GM21515 (cell line): ENCODE measurements around the gene CLIP1.

Source experiments
- ATAC-seq: cut with Tn5 transposase; IDR thresholded peaks from one replicate; pipeline ENCODE4 v1.9.1; 2021; ENCODE audit not compliant: unreplicated experiment

CLIP1 gene

DNA sequence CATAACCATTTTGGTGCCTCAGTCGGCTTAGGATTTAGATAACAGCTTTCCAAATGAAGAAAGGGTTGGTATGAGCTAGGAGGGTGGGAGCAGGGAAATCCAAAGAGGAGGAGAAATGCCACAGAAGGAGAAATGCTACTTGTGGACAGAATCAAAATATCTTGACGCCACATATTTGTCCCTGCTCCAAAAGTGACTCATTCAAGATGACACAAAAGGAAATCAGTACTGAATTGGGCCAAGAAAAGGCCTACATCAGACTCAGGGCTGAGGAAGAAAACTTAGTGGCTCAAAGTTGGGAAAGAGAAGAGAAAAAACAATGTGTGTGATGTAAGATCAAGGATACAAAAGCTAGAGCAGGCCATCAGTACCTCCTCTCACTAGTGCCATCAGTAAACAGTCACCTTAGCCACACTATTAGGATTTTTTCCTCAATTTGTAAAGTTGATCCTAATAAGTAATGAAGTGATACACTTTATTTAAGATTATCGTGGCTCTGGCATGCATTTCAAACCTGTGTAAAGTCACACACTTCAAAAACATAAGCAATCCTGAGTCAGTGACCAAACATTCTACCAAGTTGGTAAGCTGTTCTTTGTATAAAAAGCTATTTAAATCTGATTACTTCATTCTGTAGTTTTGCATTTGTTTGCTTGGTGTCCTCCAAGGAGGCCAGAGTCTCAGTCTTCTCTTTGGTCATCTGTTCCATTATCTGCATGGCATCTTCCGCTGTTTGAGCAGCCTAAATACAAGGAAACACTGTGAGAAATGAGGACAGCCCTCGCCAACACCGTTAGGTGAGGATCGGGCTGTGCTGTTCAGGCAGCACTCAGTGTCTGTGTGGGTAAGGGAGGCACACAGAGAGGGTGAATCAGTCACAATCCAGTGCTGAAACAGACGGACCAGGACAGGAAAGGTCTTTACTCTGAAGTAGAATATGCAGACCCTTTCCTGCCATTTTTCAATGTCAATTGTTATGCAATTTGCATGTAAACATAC lies 103.6 kb downstream of the CLIP1 start:
- no peak for ATAC-seq

- ATAC-seq: no peak
Measured at GRCh38 chr12:122312926-122313325, 109.5 kb downstream of the CLIP1 start.

DNA sequence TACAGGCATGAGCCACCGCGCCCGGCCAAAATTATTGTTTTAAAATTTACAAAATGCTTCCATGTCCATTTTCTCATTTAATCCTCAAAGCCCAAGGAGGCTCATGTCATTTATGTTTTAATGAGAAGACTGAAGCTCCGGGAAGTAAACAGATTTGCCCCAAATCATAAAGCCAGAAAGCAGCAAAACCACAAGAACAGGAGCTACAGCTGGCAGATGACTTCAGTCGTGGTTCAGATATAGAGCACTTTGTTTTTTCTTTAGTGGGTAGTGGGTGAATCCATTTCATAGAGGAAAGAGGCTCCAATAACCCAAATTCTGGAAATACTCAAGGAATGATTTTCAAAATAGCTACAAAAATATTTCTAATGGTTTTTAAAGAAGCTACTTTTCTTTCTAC lies 110.8 kb downstream of the CLIP1 start:
- no peak for ATAC-seq

DNA sequence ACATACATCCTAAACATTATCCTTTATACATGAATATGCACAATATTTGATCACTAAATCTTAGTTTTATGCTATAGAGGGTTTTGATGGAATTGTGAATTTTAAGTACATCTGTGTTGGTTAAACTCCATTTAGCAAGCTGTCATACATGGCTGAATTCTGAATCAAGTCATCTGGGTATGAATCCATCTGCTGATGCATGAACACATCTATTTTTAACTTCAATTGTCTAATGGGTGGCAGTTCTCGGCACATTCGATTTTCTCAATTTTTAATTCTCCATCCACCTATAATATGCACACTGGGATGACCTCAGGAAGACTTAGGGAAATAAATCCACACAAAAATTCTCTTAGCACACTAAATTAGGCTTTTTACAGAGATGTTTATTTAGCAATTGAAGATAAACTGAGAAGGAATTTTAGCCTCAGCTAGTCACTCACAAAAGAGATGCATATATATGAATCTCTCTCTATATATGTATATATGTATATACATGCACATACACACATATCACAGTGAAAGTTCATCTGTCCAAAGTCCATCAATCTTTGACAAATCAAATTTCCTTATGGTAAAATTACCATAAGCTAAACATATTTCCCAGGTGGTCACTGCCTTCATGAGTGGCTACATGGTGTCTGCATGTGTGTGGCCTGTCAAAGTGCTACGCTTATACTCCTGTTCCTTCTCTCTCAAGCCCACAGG lies 111.7 kb downstream of the CLIP1 start:
- ATAC-seq: no peak

- no peak for ATAC-seq
Measured at GRCh38 chr12:122309564-122310121, 112.8 kb downstream of the CLIP1 start.

DNA sequence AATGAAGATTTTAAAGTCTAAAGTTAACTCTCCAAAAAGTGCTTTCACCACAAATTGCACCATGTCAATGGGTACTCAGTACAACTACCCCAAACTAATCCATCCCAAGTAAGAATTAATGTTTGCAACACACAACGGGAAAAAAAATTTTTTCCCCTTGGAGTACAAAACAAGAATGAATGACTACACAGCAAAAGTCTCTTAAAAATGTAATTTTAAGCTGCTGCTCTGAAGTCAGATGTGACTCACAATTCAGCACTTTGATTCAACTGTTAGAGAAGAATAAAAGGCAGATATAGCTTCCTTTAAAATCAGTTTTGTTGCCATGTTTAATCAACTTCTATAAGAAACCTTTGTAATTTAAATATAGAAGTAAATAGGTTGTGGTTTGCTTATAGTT lies 113.7 kb downstream of the CLIP1 start:
- ATAC-seq: no peak

DNA sequence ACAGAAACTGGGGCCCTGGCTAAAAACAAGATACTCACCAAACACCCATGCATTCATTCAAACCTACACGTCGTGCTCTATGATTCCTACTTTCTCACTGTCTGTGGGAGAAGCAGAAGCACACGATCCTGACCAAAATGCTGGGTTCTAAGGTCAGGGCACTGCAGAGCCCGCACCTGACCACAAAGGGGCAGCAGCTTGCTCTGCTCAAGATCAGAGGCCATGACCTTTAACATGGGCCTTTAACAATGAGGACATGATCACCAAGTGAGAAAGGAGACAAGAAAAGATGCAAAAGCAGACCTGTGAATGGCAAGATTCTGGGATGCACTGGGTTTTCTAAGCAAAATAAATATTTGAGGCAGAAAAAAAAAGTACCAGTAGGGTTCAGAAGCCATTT lies 116.1 kb downstream of the CLIP1 start:
- ATAC-seq: no peak

GRCh38 chr12:122304924-122305323 lies 117.5 kb downstream of the CLIP1 start:
- no peak for ATAC-seq

DNA sequence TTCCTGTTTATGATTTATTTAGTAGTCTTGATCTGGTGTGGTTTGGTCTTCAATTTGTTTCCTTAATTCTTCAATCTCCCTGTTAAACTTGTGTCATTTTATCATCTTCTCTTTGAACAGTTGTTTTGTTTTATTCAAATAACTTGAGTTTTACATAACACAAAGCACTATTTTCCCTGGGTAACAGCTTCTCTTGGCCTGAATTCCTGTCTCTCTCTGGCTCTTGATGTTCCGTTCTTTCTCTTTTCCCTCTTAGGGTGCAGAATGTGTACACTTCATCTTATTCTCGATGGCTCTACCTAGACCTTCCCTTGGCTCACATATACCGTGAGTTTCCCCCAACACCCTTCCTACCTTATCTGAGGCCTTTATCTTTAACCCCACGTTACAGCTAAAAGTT lies 119.4 kb downstream of the CLIP1 start:
- ATAC-seq: no peak

DNA sequence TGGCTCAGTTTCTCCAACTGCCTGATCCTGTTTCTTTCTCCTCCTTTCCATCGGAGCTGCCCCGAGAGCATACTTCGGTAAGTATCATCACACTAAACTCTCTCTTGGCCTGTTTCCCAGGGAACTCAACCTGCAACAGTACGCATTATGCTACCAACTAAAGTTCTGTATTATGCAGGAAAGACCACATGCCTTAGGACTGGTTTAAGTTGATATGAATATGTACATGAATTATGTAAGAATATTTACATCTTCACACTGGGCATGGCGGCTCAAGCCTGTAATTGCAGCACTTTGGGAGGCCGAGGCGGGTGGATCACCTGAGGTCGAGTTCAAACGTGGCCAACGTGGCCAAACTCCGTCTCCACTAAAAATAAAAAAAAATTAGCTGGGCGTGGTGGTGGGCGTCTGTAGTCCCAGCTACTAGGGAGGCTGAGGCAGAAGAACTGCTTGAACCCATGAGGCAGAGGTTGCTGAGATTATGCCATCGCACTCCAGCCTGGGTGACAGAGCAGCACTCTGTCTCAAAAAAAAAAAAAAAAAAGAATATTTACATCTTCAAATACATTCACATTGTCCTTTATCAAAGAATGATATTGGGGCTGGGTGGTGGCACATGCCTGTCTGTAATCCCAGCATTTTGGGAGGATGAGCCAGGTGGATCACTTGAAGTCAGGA lies 124.3 kb downstream of the CLIP1 start:
- no peak for ATAC-seq

GRCh38 chr12:122297494-122297893 lies 125.0 kb downstream of the CLIP1 start:
- no peak for ATAC-seq

- ATAC-seq: no peak
Measured at GRCh38 chr12:122295877-122296276, 126.6 kb downstream of the CLIP1 start.

GRCh38 chr12:122293081-122293480 lies 129.4 kb downstream of the CLIP1 start:
- ATAC-seq: no peak

DNA sequence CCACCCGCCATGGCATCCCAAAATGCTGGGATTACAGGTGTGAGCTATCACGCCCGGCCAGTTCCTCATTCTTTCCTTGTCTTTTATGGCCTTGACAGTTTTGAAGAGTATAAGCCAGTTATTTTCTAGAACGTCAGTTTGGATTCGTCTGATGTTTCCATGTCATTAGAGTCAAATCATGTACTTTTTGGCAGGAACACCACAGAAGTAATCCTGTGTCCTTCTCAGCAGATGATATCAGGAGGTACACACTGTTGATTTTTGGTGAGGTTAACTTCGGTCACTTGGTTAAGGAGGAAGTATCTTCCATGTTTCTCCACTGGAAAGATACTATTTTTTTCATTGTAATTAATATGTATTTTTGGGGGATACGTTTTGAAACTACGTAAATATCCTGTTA lies 131.0 kb downstream of the CLIP1 start:
- no peak for ATAC-seq

DNA sequence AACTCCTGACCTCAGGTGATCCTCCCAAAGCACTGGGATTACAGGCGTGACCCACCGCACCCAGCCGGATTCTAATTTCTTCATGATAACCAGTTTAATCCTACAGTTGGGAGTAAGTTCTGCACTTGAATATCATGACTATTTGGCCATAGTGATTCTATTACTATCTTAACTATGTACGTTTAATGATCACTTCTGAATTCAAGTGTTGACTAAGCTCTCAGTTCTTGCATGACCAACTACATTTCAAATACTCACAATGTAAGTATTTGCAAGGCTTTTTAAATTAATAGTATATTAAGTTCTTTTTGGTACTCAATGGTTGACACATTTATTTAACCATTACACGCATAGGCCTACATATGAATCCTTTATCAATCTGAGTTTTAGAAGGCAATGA lies 138.8 kb downstream of the CLIP1 start:
- ATAC-seq: no peak

GRCh38 chr12:122282061-122282460 lies 140.4 kb downstream of the CLIP1 start:
- no peak for ATAC-seq

- no peak for ATAC-seq
Measured at GRCh38 chr12:122276242-122276641, 146.2 kb downstream of the CLIP1 start.

- no peak for ATAC-seq
Measured at GRCh38 chr12:122275459-122275858, 147.0 kb downstream of the CLIP1 start.

DNA sequence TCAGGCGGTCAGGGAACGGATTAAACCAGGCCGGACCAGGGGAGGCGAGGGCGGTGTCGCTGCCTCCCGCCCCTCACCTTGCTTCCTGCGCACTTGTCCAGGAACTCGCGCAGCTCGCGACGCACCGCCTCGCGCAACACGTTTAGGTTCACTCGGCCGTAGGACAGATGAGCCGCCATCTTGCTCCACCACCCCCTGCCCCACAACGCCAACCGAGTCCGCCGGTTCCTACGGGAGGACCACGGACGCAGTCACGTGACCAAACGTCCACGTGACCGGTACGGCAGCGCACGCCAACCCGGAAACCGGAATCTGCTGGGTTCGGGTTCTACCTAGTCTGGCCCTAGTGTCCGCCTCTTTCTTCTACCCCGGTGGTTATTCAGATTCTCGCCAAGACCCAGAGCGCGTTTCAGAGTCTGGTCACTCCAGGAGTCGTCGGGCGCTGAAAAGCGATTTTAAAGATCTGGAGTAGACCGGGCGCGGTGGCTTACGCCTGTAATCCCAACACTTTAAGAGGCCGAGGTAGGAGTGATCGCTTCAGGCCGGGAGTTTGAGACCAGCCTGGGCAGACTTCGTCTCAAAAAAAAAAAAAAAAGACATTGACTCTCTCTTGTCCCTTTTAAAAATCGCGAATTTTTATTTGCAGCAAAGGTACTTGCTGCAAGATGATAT lies 156.1 kb downstream of the CLIP1 start, which contains the start of gene VPS33A:
TSS of gene VPS33A (minus strand) at position 265 of the 672 bp plus-strand sequence. CDS start at position 179, 86 bp downstream.
- ATAC-seq: peak; percentile 77

GRCh38 chr12:122265886-122266229 lies 156.6 kb downstream of the CLIP1 start:
- peak; percentile 39 for ATAC-seq

DNA sequence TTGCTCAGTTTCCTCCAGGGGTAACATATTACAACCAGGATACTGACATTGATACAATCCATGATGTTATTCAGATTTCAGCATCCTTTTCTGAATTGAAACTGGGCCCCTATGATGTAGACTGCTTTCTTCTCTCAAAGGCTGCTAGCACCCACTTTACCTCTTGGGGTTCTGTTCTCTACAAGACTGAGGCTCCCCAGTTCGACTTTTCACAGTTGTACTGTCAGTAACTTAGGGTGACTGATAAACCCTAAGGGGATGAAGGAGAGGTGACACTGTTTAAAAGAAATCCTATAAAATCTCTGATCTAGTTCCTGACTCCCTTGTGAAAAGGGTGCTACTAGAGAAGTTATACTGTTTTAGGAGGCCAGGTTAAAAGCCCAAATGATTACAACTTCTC lies 157.0 kb downstream of the CLIP1 start:
- ATAC-seq: peak; percentile 17
